22Rv1 (cell line): ENCODE results near the gene TREML4.

ENCODE experiments used
- CTCF ChIP-seq: fragments of 450-650 bp; IDR thresholded peaks from 2 replicates; pipeline ENCODE4 v1.5.1; 2017; ENCODE audit warnings: mild to moderate bottlenecking
- ZFX ChIP-seq: fragments of 450-650 bp; IDR thresholded peaks from 2 replicates; pipeline ENCODE4 v1.6.1; 2017; ENCODE audit warnings: antibody characterized with exemption, borderline replicate concordance

- TF ChIP-seq CTCF, result no peak
- no peak for TF ChIP-seq ZFX
Measured at GRCh38 chr6:41232667-41233066, 4.5 kb downstream of the TREML4 start.
